GDM1 (cell line): ENCODE measurements around the gene CYP26B1.

Source experiments
- DNase-seq: peaks from one replicate; lab custom pipeline; 2025; lab: John Stamatoyannopoulos, UW

Gene CYP26B1

GRCh38 chr2:72141032-72141645 is 6.5 kb downstream of the CYP26B1 start:
- no peak for DNase-seq

GRCh38 chr2:72140621-72140960 is 7.1 kb downstream of the CYP26B1 start:
- DNase-seq = no peak

GRCh38 chr2:72139874-72140620 is 7.6 kb downstream of the CYP26B1 start:
- DNase-seq = no peak

GRCh38 chr2:72139471-72139873 is 8.2 kb downstream of the CYP26B1 start:
- no peak for DNase-seq

- no peak for DNase-seq
Observed at GRCh38 chr2:72138921-72139381, 8.7 kb downstream of the CYP26B1 start.

GRCh38 chr2:72138011-72138881 is 9.4 kb downstream of the CYP26B1 start:
- no peak for DNase-seq

GRCh38 chr2:72137498-72138010 is 10.1 kb downstream of the CYP26B1 start:
- no peak for DNase-seq

GRCh38 chr2:72136933-72137497 is 10.6 kb downstream of the CYP26B1 start:
- DNase-seq = no peak

GRCh38 chr2:72136331-72136730 is 11.3 kb downstream of the CYP26B1 start:
- no peak for DNase-seq

GRCh38 chr2:72135921-72136320 is 11.7 kb downstream of the CYP26B1 start:
- no peak for DNase-seq

- no peak for DNase-seq
Observed at GRCh38 chr2:72134997-72135800, 12.5 kb downstream of the CYP26B1 start.

- no peak for DNase-seq
Observed at GRCh38 chr2:72134408-72134996, 13.2 kb downstream of the CYP26B1 start.

GRCh38 chr2:72133721-72134407 is 13.8 kb downstream of the CYP26B1 start:
- no peak for DNase-seq

GRCh38 chr2:72132981-72133720 is 14.5 kb downstream of the CYP26B1 start:
- no peak for DNase-seq

- DNase-seq = no peak
Observed at GRCh38 chr2:72131916-72132841, 15.5 kb downstream of the CYP26B1 start.

GRCh38 chr2:72131371-72131891 is 16.2 kb downstream of the CYP26B1 start:
- no peak for DNase-seq

GRCh38 chr2:72130659-72131360 is 16.9 kb downstream of the CYP26B1 start:
- no peak for DNase-seq
